DND-41 (cell line): ENCODE measurements around the gene TCF12.
"Not testable (repeated sequence)": the region's sequence is repeated elsewhere in the genome, so short reads cannot be mapped to it uniquely, and the experiment has no call there.

Experiments used
- EZH2 ChIP-seq: IDR thresholded peaks from 3 replicates; pipeline ENCODE4 v1.6.1; 2012; ENCODE audit warnings: borderline replicate concordance, low read depth, mild to moderate bottlenecking, moderate library complexity, low read length, inconsistent platforms; ENCODE audit not compliant: severe bottlenecking
- TF ChIP-seq, protein P1 (sequence below): IDR thresholded peaks from 2 replicates; pipeline ENCODE4 v1.5.1; 2012; ENCODE audit warnings: borderline replicate concordance, low read length, moderate library complexity, mild to moderate bottlenecking; ENCODE audit not compliant: poor library complexity, severe bottlenecking; ENCODE audit errors: extremely low read depth

DNA sequence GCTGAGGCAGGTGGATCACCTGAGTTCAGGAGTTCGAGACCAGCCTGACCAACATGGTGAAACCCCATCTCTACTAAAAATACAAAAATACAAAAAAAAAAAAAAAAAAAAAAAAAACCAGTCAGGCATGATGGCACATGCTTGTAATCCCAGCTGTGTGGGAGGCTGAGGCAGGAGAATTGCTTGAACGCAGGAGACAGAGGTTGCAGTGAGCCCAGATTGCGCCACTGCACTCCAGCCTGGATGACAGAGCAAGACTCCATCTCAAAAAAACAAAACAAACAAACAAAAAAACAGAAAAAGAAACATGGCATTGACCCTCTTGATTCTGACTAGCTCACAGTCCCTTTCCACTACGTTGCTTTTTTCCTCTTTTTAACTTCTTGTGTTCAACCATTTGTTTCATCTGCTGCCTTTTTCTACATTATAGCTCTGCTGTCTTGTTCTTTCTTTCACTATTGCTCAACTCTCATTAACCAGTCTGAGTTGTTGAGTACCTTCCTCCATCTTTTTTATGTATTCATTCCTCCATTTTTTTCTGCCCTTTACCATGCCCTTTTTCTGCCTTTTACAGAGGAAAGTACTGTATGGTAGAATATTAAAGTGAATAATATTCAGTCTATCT is 179.6 kb downstream of the TCF12 start:
- TF ChIP-seq, protein P1, sequence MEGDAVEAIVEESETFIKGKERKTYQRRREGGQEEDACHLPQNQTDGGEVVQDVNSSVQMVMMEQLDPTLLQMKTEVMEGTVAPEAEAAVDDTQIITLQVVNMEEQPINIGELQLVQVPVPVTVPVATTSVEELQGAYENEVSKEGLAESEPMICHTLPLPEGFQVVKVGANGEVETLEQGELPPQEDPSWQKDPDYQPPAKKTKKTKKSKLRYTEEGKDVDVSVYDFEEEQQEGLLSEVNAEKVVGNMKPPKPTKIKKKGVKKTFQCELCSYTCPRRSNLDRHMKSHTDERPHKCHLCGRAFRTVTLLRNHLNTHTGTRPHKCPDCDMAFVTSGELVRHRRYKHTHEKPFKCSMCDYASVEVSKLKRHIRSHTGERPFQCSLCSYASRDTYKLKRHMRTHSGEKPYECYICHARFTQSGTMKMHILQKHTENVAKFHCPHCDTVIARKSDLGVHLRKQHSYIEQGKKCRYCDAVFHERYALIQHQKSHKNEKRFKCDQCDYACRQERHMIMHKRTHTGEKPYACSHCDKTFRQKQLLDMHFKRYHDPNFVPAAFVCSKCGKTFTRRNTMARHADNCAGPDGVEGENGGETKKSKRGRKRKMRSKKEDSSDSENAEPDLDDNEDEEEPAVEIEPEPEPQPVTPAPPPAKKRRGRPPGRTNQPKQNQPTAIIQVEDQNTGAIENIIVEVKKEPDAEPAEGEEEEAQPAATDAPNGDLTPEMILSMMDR: not testable (repeated sequence)
- TF ChIP-seq EZH2: not testable (repeated sequence)
